ENCODE data around the gene PARP12. TPM values are rescaled to one million over a fixed set of nuclear protein-coding genes. Genes with fewer than 3 reads are reported as not detected.

The PARP12 gene
- total and polyA plus RNA-seq, 4 donors, result 30.0 to 56.8 (median 47.6) TPM

DNA sequence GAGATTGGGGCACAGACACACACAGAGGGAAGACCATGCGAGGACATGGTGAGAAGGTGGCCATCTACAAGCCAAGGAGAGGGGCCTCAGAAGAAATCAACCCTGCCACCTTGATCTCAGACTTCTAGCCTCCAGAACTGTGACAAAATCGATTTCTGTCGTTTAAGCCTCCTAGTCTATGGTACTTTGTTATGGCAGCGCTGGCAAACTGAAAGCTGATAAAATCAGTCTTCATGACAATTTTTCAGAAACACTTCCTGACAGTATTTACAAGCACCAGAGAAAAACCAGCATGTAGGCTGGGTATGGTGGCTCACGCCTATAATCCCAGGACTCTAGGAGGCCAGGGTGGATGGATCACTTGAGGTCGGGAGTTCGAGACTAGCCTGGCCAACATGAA, 4.2 kb downstream of the PARP12 start:
- Histone ChIP-seq H3K4me1 (ENCODE audit: control insufficient read depth in 5 of 5, insufficient read depth in 5 of 5, low read length in 5 of 5) (peaks cover 5 to 27% (median 16%) of the 10 kb centered on the region in 5 donors), H3K36me3 (ENCODE audit: control insufficient read depth in 4 of 4, insufficient read depth in 4 of 4, low read length in 4 of 4) (peaks cover 0 to 13% (median 3%) of the 10 kb centered on the region in 4 donors), H3K9me3 (ENCODE audit: control insufficient read depth in 4 of 4, insufficient read depth in 3 of 4, low read length in 3 of 4) (no peaks in the 10 kb centered on the region), H3K27ac (ENCODE audit: low read depth in 1 of 2, low read length in 1 of 2) (peak overlapping the region in 1 of 2 donors; percentile 15), H3K27me3 (ENCODE audit: control insufficient read depth in 3 of 3, insufficient read depth in 3 of 3, low read length in 2 of 3) (no peaks in the 10 kb centered on the region), H3K9ac (ENCODE audit: insufficient read depth in 1 of 2, low read length in 2 of 2) (no peak overlapping the region), H3K4me3 (no peak overlapping the region)
- TF ChIP-seq, protein P1, sequence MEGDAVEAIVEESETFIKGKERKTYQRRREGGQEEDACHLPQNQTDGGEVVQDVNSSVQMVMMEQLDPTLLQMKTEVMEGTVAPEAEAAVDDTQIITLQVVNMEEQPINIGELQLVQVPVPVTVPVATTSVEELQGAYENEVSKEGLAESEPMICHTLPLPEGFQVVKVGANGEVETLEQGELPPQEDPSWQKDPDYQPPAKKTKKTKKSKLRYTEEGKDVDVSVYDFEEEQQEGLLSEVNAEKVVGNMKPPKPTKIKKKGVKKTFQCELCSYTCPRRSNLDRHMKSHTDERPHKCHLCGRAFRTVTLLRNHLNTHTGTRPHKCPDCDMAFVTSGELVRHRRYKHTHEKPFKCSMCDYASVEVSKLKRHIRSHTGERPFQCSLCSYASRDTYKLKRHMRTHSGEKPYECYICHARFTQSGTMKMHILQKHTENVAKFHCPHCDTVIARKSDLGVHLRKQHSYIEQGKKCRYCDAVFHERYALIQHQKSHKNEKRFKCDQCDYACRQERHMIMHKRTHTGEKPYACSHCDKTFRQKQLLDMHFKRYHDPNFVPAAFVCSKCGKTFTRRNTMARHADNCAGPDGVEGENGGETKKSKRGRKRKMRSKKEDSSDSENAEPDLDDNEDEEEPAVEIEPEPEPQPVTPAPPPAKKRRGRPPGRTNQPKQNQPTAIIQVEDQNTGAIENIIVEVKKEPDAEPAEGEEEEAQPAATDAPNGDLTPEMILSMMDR (IDR thresholded peaks at IDR 0.05; ENCODE audit: control extremely low read depth, extremely low read depth), result no peak
- DNase-seq (no peak), ATAC-seq (ENCODE audit: insufficient read depth, low FRiP score) (no peak)
- WGBS, 2 donors, result 66 to 75% methylated on average over 7 of the region's 7 CpGs

- Histone ChIP-seq H3K27ac (ENCODE audit: low read depth in 1 of 2, low read length in 1 of 2) (peak overlapping the region in 1 of 2 donors; percentile 32), H3K4me1 (ENCODE audit: control insufficient read depth in 5 of 5, insufficient read depth in 5 of 5, low read length in 5 of 5) (peaks cover 5 to 27% (median 16%) of the 10 kb centered on the region in 5 donors), H3K9me3 (ENCODE audit: control insufficient read depth in 4 of 4, insufficient read depth in 3 of 4, low read length in 3 of 4) (no peaks in the 10 kb centered on the region), H3K4me3 (no peak overlapping the region), H3K36me3 (ENCODE audit: control insufficient read depth in 4 of 4, insufficient read depth in 4 of 4, low read length in 4 of 4) (peaks cover 0 to 13% (median 4%) of the 10 kb centered on the region in 4 donors), H3K9ac (ENCODE audit: insufficient read depth in 1 of 2, low read length in 2 of 2) (no peak overlapping the region), H3K27me3 (ENCODE audit: control insufficient read depth in 3 of 3, insufficient read depth in 3 of 3, low read length in 2 of 3) (no peaks in the 10 kb centered on the region)
- TF ChIP-seq, protein P1 (IDR thresholded peaks at IDR 0.05; ENCODE audit: control extremely low read depth, extremely low read depth), result no peak
- WGBS, 2 donors, result 88 to 90% methylated on average over 3 of the region's 3 CpGs
- no peak for ATAC-seq (ENCODE audit: insufficient read depth, low FRiP score)
- no peak for DNase-seq
These were observed 5.6 kb downstream of the PARP12 start for GRCh38 chr7:140057143-140057535.

DNA sequence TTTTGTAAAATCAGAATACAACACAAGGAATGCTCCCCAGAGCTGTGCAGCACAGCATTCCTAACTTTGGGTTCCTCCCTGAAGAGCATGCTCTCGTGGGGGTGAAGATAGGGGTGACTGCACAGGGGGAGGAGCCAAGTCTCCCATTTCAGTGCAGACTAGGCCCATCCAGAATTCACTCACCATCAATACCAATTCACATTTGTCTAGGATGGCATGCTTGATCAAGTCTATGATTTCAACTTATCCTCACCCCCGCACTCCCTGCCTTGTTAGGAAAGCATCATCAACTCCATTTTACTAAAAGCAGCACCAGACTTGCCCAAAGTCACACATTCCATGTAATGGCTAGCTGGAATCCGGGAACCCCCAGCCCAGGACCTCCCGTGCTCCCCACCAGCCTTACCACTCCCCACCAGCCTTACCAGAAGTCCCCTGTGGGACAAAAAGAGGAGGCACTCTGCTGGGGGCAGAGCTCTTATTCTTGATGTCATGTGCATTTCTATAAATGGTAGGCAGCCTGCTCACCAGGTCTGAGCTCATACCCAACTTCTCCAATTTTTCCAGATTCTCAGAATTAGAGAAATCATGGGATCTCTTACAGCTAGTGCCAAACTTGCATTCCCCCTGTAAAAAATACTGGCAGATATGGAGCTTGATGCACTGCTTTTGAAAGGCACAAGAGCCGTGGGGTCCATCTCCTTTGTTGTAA, 6.2 kb downstream of the PARP12 start:
- H3K36me3 ChIP-seq (ENCODE audit: control insufficient read depth in 4 of 4, insufficient read depth in 4 of 4, low read length in 4 of 4), result peaks cover 0 to 13% (median 4%) of the 10 kb centered on the region in 4 donors
- H3K27ac ChIP-seq (ENCODE audit: low read depth in 1 of 2, low read length in 1 of 2), result peak overlapping the region in 1 of 2 donors; percentile 32

More for the DNA sequence above, 6.2 kb downstream of the PARP12 start:
- no peak overlapping the region for H3K4me3 ChIP-seq
- 93 to 95% methylated on average over 5 of the region's 5 CpGs for WGBS, 2 donors
- TF ChIP-seq, protein P1 (IDR thresholded peaks at IDR 0.05; ENCODE audit: control extremely low read depth, extremely low read depth), result no peak
- no peak for DNase-seq
- H3K9ac ChIP-seq (ENCODE audit: insufficient read depth in 1 of 2, low read length in 2 of 2), result no peak overlapping the region
- H3K4me1 ChIP-seq (ENCODE audit: control insufficient read depth in 5 of 5, insufficient read depth in 5 of 5, low read length in 5 of 5), result peaks cover 5 to 26% (median 12%) of the 10 kb centered on the region in 5 donors
- H3K27me3 ChIP-seq (ENCODE audit: control insufficient read depth in 3 of 3, insufficient read depth in 3 of 3, low read length in 2 of 3), result no peaks in the 10 kb centered on the region
- no peak for ATAC-seq (ENCODE audit: insufficient read depth, low FRiP score)
- no peaks in the 10 kb centered on the region for H3K9me3 ChIP-seq (ENCODE audit: control insufficient read depth in 4 of 4, insufficient read depth in 3 of 4, low read length in 3 of 4)

All from lung (tissue), 12 donors.